Left hindlimb (tissue), 1 donor: ENCODE measurements around the gene TRIM38.
"Not testable (repeated sequence)": the region's sequence is repeated elsewhere in the genome, so short reads cannot be mapped to it uniquely, and the experiment has no call there.

Source experiments
- DNase-seq: peaks from one replicate; pipeline ENCODE4 v3.0.0-alpha.2; 2018

Gene TRIM38

DNA sequence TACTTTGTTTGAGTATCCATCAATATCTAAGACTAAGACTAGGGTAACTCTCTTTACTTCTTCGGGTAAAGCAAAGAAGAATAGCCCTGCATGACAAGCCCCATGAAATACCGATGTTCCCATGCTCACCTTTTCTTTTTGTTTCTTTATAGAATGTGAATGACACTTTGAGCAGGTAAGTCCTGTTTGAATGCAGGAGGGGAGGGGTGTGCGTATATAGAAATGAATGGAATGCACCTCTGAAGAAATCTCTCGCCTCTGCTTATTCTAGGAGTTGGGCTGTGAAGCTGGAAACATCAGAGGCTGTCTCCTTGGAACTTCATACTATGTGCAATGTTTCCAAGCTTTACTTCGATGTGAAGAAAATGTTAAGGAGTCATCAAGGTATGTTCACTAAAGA, 10.3 kb downstream of the TRIM38 start:
- DNase-seq, result no peak

DNA sequence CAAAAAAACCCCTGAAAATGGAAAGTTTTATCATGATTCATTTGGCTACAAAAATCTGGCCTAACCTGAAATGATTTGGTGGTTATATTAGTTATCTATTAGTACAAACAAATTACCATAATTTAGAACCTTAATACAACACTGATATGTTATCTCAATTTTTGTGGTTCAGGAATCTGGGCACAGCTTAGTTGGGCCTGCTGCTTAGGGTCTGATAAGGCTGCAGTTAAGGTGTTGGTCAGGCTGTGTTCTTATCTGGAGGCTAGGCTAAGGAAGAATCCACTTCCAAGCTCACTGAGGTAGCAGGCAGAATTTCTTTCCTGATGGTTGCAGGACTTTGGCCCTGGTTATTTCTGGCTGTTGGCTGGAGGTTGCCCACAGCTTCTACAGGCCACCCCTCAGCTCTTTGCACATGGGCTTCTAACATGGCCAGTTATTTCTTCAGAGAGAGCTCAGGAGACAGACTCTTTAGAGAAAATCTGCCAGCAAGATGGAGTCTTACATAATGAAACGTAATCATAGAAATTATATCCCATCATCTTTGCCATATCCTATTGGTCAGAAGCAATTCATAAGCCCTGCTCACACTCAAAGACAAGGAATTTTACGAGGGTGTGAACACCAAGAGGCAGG, 11.4 kb downstream of the TRIM38 start:
- no peak for DNase-seq

- no peak for DNase-seq
These were observed 13.4 kb downstream of the TRIM38 start for GRCh38 chr6:25975923-25976560.

DNA sequence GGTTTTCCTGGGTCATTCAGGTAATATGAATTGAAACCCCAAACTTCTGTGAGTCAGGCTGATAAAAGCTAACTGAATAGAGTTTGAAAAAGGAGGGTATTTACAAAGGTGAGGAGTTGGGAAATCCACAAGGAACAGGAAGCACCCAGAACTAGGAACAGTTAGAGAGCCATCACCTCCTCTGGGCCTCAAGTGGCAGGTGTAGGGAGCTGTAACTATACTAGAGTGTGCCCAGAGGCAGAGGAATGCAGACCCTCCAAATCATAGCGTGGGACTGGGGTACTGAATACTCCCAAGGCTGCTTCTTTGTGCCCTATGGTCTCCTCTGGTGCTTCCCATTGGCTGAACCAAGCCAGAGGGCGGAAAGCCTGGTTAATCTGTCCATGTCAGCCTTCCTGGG, 18.3 kb downstream of the TRIM38 start:
- DNase-seq, result no peak

GRCh38 chr6:25981568-25982263, 19.1 kb downstream of the TRIM38 start:
- no peak for DNase-seq

DNA sequence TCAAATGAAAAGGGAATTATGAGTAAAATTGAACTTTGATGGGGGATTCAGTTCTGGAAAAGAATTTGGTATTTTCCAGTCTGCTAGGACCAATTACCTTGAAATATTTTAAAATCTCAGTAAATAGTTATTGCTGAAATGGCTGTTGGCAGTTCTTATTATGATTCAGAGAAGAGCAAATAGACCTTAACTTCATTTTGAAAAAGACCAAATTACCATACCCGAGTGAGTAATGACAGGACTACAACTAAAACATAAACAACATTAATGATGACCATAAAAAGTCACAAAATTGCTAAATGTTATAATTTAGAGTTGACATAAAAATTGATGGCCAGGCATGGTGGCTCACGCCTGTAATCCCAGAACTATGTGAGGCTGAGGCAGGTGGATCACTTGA, 21.7 kb downstream of the TRIM38 start:
- DNase-seq, result no peak

DNA sequence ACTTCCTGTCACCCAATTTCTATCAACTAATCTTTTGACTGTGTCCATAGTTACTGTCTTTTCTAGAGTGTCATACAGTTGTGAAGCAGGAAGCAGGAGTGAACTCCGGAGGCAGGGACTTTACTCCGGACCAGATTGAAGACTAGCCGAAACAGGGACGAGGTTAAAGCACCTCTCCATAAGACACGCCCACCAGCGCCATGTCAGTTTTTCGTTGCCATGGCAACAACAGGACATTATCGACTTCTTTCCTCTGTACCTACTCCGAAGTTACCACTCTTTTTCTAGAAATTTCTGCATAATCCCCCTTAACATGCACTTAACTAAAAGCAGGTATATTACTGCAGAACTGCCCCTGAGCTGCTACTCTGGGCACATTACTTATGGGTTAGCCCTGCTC, 25.2 kb downstream of the TRIM38 start:
- DNase-seq, result no peak

DNA sequence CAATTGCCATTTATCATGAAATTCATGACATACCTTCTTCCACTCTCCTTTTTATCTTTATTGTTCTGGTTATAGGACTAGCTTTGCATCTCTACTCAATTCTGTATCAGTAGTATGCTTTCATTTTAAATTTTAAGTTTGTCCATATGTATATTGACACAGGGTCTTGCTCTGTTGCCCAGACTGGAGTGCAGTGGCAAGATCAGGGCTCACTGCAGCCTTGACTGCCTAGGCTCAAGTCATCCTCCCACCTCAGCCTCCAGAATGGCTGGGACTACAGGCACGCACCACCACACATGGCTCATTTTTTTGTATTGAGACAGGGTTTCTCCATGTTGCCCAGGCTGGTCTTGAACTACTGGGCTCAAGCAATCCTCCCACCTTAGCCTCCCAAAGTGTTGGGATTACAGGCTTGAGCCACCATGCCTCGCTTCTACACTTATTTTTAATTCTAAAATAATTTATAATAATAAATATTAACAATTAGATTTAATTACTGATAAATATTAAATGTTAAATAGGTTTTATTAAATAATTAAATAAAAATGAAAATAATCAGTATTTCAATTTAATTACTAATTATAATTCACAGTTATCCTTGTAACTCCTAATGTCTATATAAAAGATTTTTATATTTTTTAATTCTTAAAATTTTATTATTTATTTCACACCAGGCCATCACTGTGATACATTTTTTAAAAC, 27.7 kb downstream of the TRIM38 start:
- DNase-seq, result no peak

GRCh38 chr6:25991785-25992412, 29.3 kb downstream of the TRIM38 start:
- DNase-seq, result peak; percentile 88

DNA sequence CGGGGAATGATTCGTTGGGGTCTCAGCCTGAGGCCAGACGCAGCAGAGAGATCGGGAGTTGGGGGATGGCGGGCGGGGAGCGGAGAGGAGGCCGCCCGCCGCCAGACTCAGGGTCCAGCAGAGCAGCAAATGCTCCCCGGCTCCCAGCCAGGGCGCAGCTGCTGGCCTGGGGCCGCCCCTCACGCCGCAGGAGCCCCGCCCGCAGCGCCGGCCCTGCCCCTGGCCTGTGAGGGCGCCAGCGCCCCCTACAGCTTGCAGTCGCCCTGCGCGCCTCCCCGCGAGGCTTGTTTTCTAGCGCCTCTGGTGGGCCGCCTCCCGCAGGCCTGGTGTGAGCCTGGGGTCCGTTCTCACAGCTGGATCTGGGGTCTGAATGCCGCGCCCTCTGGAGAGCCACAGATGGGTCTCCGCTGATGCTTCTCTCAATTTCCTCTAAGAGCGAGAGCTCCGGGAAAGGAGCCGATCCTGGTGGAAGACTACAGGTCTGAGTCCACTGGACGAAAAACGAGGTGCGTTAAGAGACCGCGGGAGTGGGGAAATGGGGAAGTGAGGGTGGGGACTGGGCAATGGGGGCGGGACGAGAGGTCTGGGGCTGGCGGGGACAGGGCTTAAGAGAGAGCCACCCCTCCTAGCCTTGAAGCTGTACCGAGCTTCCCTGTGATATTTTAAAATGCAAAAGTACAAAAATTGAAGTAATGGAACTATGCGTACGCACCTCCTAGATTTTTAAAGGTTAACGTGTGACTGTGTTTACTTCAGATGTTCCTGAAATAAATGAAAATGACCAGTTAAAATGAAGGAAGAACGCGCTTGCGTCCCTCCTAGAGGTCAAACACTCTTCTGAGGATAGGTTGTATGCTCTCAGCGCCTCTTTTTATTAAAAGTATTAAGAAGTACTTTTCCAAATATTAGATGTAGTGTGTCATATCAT, 30.1 kb downstream of the TRIM38 start:
- DNase-seq, result peak; percentile 97

DNA sequence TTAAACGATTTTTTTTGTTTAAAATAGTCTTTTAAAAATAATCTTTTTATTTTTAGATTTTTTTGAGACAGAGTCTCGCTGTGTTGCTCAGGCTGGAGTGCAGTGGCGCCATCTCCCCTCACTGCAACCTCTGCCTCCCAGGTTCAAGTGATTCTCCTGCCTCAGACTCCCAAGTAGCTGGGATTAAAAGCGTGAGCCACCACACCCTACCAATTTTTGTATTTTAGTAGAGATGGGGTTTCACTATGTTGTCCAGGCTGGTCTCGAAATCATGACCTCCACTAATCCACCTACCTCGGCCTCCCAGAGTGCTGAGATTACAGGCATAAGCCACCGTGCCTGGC, 30.7 kb downstream of the TRIM38 start:
- not testable (repeated sequence) for DNase-seq

- DNase-seq, result no peak
These were observed 32.9 kb downstream of the TRIM38 start for GRCh38 chr6:25995507-25995906.

DNA sequence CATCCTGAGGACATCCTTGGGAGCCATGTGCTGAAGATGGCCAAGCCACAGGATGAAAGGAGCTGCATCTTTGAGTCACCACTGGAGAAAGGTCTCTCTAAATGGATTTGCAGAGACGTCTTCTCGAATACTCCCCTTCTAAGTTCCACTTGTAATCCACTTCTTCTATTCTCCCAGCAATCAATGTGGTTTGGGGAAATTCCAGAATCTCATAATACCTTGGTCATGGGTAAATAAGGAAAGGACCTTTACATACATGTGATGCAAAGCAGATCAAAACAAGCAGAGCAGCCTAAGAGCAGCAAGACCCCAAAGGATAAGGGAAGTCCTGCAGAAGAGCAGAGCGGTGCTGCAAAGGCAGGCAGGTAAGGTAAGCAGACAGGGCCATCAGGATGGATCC, 35.3 kb downstream of the TRIM38 start:
- DNase-seq, result no peak

DNA sequence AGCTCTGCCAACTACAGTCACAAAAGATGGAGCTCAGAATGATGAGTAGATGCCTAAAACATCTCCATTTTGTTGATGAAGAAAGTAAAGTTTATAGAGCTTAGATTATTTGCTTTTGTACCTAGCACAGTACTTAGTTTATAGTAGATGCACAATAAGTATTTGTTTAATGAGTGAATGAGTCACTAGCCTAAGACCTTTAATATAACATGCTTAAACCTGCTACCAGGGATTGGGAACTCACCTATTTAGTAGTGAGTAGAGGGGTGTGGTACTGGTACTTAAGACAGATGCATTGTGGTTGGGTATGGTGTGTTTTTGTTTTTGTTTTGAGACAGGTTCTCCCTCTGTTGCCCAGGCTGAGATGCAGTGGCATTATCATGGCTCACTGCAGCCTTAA, 35.8 kb downstream of the TRIM38 start:
- DNase-seq, result no peak

DNA sequence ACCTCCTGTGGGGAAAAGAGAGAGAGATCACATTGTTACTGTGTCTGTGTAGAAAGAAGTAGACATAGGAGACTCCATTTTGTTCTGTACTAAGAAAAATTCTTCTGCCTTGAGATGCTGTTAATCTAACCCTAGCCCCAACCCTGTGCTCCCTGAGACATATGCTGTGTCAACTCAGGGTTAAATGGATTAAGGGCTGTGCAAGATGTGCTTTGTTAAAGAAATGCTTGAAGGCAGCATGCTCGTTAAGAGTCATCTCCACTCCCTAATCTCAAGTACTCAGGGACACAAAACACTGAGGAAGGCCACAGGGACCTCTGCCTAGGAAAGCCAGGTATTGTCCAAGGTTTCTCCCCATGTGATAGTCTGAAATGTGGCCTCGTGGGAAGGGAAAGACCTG, 36.6 kb downstream of the TRIM38 start:
- not testable (repeated sequence) for DNase-seq

DNA sequence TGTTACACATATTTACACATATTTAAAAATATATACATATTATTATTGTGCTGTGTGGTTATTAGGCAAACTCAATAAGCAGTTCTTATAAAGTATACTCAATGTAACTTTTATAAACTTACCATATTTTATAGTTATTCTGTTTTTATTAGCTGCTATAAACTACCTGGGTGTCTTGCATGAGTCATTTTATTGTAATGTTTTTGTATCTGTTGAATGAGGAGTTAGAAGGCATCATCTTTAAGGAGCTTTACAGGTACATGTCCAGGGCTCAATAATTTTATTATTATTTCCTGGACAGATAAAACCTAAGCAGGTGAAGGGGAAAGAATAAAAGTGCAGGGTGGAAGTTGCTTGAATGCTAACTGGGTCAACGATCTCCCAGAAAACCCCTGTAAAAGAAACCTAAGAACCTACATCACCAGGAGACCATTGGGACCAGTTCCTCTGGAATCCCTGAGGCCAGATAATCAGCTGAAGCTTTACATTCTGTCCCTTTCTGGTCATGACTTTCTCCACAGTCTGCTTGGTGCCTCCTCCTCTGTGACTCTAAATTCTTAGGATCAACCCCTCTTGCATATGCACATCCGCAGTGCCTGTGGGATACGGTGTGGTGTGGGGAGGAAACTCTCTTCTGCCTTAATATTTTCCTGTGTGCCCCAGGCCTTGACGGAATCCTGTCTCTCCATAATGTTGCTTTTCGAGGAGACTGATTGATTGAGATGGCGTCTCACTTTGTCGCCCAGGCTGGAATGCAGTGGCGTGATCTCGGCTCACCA, 38.0 kb downstream of the TRIM38 start:
- no peak for DNase-seq

DNA sequence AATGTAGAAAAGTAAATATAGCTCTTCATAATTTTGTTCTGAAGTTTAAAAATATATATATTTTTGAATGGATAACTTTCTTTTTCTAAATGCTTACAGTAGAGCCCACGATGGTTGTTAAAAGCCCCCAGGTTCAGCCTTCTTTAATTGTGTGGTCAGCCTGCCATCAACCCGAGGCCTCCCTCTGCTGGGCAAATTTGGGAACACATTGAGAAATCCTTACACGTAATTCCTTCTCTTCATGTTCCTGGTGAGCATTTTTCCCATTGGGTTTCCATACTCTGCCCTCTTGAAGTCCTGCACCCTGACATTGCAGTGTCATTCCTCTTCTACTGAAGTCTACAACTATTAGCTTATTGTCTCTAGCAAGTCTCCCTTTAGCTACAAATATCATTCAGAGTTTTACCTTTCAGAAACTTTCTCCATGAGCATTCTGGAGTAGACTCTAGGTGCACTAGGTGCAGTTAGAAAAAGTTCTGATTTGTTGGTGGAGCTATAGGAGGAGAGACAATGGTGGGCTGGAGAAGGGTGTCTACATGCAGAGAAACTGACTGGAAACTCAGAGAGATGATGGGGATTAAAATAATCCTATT, 40.6 kb downstream of the TRIM38 start:
- peak; percentile 56 for DNase-seq

- DNase-seq, result no peak
These were observed 43.7 kb downstream of the TRIM38 start for GRCh38 chr6:26006086-26006939.

GRCh38 chr6:26006940-26007305, 44.3 kb downstream of the TRIM38 start:
- DNase-seq, result not testable (repeated sequence)

DNA sequence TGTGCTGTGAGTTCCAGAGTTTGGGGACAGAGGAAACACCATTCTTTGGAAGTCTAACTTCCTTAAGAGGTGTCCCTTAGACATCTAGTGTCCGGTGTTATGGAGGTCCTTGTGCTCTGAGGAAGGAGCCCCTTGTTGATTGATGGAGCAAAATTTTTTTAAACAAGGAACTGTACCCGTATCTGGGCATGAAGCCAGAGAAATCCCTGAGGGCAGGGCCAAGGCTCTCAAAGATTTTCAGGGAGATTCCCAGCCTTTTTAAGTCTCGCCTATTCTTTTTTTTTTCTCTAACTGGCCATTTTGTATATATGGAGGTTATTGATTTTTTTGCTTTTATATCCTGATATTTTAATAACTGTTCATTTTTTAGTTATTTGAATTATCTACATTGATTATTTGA, 45.9 kb downstream of the TRIM38 start:
- no peak for DNase-seq
